ENCODE measurements around the gene CABLES2.

- TF ChIP-seq ZNF565 (CRISPR knock-in tag; conservative IDR thresholded peaks at IDR 0.05; ENCODE audit: low read depth), result no peak
- no peak for TF ChIP-seq RARB (CRISPR knock-in tag; IDR thresholded peaks at IDR 0.05)
- TF ChIP-seq CSDC2 (CRISPR knock-in tag; IDR thresholded peaks at IDR 0.05), result no peak
- no peak for TF ChIP-seq CREB5 (CRISPR knock-in tag; IDR thresholded peaks at IDR 0.05; ENCODE audit: low read depth)
- no peak for TF ChIP-seq ZFP30 (CRISPR knock-in tag; IDR thresholded peaks at IDR 0.05)
- TF ChIP-seq GLIS3 (CRISPR knock-in tag; IDR thresholded peaks at IDR 0.05), result no peak
- TF ChIP-seq PATZ1 (CRISPR knock-in tag; IDR thresholded peaks at IDR 0.05; ENCODE audit: borderline replicate concordance), result no peak
- TF ChIP-seq TOX (CRISPR knock-in tag; IDR thresholded peaks at IDR 0.05; ENCODE audit: borderline replicate concordance), result no peak
- TF ChIP-seq ARNTL (CRISPR knock-in tag; IDR thresholded peaks at IDR 0.05; ENCODE audit: borderline replicate concordance, low read depth), result no peak
- TF ChIP-seq POU6F1 (CRISPR knock-in tag; IDR thresholded peaks at IDR 0.05; ENCODE audit: borderline replicate concordance, low read depth), result no peak
Observed at GRCh38 chr20:62408055-62408454, 970 bp upstream of the CABLES2 start.

Data from SK-N-SH treated with all-trans-retinoic acid at 6 μM for 48 hours (cell line).